ENCODE results near the gene STK32C.

STK32C gene

DNA sequence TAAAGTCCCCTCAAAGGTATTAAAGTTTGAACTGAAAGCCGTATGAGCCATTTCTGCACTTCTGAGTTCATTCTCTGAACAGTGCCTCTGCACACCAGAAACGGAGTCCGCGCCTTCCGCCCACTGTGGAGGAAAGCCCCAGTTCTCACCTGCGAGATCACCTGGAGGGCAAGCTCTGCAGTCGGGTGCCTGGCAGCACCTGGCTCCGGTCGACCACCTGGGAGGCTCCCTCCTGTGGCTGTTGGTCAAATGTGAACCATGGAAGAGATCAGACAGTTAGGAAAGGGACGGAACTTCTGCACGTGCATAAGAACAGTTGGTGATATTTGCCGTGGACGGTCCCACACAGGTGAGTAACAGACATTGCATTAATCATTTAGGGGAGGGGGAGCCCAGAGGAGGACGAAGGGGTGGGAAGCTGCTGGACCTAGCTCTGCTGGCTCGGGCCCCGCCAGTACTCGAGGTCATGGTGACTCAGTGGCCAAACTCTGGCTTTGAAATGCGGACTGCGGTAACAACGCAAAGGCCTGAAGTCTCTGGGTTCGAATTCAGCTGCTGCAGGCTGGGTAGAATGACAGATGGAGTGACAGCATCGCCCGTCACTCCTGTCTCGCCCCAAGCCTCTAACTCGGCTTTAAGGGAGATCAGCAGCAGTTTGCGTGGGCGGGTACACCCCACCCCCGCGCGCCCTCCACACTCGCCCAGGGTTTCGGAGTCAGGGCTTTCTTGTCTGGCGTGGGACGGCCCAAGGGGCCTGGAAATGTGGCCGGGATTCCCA is 122.7 kb downstream of the STK32C start:
- DNase-seq (ENCODE audit: low read depth in 2 of 2) = no peak

DNA sequence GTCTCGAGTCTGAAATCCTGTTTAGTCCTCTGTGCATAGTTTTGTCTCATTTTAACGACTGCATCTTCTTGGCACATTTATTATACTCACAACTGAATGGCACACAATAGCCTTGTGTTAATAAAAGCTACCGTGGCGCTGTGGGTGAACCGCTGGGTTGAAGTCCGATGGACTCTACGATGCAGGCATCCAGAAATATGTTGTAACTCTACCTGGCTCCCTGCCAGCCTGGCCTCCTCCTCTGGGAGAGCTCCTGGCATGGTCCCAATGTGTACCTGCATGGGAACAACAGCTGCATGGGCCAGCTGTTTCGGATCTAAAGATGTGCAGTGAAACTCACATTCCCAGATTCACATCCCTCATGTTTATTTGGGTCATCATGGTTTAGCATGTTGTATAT is 124.7 kb downstream of the STK32C start:
- DNase-seq (ENCODE audit: low read depth in 2 of 2) = no peak

DNA sequence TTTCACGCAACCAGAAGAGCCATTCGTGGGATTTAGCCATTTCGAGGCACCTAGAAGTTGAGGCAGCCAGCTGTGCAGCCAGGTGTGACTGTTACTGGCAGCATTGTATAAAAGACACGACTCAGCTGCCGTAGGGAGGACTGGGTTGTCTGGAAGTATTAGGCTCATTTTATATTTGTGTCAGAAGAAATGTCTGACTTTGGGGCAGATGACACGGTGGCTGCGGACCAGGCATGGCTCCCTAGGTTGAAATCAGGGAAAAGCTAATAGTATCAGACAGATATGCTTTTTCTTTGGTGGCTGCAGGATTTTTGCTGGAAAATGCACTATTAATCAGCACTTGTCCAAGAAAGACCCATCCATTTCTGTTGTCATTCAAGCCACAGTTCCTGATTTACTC is 125.2 kb downstream of the STK32C start:
- DNase-seq (ENCODE audit: low read depth in 2 of 2) = no peak

DNA sequence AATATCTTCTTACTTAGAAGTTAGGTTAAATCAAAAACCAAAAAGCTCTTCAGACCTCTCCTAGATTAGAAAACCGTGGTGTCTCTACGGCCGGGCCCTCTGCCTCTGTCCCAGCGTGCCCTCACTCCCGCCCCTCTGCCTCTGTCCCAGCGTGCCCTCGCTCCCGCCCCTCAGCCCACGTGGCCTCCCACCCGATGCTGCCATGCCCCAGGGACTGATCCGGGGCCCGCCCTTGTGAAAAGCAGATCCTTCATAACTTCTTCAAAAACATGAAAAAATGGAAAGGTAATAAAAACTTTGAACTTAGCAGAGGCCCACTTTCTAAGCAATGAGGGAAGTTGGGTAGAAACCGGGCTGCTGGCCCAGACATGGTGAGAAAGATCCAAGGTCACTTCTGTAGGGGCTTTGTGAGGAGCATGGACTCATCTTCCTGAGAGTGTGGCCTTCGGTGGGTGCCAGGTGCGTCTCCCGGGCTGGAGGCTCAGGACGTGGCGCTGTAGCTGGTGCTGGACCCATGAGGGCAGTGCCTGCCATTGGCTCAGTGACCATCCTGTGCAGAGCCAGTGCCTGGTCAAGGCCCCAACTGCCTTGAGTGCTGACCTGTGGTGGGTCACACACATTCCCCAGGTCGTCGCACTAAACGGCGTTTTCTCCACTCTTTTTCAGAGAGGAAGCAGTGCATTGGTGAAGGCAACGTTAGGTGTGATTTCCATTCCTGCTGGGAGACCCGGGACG is 125.9 kb downstream of the STK32C start:
- DNase-seq (ENCODE audit: low read depth in 2 of 2) = no peak

DNA sequence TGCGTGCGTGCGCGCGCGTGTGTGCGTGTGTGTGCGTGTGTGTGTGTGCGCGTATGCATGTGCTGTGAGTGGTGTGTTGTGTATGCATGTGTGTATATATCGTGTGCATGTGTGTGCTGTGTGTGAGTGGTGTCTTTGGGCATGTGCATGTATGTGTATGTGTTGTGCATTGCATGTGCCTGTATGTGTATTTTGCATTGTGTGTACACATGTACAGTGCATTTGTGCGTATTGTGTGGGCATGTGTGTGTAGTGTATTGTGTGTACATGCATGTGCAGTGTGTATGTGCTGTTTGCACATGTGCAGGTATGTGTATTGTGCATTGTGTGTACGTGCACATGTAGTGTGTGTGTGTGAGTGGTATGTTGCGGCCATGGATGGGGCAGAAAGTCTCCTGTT is 127.0 kb downstream of the STK32C start:
- no peak for DNase-seq (ENCODE audit: low read depth in 2 of 2)

DNA sequence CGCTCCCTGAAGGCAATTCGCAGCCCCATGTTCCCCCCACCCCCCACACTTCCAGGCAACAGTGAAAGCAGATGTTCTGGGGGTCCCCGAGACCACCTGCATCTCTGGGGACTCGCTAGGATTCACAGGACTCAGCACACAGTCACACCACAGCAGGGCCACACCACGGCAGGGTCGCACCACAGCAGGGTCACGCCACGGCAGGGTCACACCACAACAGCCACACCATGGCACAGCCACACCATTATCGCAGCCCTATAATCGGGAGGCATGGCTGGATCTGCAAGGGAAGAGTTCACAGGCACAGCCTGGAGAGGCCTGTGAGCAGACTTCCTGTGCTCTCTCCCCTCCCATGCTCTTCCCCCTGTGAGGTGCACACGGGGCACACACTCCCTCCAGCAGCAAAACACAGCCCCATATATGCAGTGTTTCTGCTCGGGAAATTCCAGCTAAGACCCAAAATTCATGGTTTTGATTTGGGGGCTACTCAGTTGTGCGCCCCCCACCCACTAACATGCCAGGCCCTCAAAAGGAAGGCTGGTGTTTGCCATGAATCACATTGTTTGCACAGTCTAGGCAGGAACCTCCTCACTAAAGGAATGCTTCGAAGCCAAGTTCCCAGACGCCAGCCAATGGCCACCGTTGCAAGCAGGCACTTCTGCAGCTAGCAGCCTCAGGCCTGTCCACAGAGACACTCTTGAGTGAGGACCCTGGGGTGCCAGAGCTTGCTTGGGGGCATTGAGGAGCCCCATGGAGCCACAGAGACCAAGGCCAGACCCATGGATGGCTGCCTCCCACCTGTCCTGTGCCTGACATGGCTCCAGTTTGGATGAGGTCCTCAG is 128.0 kb downstream of the STK32C start:
- no peak for DNase-seq (ENCODE audit: low read depth in 2 of 2)

DNA sequence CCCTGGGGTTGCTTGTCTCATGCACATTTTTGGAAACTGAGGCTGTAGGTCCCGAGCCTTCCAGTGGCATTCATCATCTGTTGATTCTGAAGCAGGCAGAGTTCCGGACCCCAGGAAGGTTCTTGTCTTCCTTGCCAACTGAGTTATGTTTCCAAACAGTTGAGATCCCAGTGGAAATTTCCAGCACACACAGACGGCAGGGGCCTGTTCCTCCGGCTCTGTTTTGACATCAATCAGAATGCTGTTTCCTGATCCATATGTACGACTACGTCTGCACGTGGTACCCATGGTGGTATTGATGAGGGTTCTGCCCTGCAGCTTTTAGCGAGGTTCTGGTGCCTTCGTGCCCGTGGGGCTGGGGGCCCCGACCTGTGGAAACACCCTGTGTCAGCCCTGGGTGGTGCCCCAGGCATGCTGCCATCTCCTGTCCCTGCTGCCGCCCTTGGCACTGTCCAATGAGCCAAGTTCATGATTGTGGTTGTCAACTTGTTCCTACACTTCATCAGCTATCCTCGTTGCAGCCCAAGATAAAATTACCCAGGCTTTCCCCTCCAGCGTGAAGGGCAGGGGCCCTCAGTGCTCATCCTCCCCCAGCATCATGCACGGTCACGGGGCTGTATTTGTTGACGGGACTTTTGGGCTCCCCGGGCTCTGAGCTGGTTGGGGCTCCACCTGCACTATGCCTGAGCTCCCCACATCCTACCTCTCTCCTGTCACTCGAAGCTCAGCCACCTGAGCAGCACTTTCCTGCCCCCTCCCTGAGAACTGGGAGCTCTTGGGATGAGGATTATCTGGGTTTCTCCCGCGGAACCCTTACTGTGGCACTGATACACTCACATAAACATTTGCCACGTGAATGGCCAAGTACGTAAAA is 128.8 kb downstream of the STK32C start:
- no peak for DNase-seq (ENCODE audit: low read depth in 2 of 2)

DNA sequence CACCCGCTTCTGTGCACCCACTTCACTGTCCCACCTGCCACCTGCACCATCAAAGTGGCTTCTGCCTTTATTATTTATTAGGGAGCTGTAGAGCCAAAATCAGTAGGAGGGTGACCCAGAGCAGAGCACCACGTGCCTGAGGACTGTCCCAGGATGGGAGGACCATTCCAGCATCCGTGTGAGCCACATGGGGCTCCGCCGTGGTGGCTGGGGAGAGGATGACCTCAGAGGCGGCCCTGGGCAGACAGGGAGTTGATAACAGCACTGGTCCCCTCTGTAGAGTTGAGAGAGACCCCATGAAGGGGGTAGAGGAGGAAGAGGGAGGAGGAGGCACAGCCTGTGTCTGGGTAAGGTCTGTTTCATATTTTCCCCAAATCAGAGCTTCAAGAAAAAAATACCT is 129.7 kb downstream of the STK32C start:
- DNase-seq (ENCODE audit: low read depth in 2 of 2) = no peak

DNA sequence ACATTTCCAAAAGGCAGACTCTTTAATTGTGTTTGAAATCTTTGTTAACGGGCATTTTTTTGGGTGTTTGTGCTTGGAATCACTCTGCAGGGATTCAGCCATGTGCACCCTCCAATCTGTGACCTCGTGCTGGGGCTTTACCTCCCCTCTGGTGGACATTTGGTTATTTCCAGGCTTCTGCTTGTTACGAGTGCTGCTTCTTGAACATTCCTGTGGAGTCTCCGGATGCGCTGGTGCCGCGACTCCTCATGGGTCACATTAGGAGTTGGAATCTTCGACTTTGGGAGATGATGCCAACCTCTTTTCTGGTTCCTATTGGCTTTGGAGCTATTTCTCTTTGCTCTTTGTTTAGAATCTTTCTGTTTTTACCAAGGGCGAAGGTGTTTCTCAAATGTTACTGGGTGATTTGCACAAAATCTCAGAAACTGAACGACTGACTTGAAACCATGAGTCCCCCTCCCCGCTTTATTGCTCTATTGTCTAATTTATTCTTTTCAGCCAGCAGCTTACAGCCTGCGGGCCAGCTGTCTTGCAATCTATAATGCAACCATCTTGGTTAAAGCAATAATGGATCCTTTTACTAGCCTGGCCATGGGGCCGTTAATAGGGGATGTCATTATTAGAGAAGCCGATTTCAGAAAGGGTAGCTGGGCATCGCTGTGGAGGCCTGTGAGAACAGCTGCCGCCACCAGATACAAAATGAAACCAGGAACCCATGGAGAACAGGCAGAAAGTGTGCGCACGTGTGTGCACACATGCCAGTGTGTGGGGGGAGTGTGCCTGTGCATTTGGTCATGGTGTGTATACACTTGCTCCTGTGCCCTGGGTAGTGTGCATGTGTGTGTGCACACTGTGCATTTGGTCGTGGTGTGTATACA is 130.9 kb downstream of the STK32C start:
- DNase-seq (ENCODE audit: low read depth in 2 of 2) = no peak

DNA sequence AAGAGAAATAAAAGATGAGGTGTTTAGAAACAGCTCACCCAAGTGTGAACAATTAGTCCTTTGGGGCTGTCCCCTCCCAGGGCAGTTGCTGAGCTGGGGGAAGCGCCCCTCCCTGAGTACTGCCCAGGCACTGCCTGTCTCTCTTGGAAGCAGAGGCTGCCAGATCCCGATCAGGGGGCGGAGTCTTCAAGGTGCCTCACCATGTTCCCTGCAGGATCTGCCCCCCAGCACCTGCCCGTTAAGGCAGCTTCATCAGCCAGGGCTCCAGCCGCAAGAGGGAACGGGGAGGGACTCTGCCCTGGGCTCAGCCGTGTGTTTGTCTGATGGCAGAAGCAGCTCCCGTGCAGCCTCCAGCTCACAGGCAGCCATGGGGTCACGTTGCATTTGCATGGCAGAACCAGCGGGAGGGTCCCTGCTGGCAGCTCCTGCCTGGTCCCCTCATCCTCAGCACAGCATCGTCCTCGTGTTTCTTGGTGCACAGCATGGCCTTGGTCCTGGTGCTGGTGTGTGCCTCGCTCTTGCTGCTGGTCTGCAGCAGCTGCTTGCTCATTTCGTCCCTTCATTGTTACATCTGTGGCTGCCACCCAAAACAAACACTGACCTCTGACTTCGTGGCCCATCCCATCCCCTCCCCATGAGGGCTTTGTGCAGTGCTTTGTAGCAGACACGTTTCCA is 131.7 kb downstream of the STK32C start:
- DNase-seq (ENCODE audit: low read depth in 2 of 2) = no peak

DNA sequence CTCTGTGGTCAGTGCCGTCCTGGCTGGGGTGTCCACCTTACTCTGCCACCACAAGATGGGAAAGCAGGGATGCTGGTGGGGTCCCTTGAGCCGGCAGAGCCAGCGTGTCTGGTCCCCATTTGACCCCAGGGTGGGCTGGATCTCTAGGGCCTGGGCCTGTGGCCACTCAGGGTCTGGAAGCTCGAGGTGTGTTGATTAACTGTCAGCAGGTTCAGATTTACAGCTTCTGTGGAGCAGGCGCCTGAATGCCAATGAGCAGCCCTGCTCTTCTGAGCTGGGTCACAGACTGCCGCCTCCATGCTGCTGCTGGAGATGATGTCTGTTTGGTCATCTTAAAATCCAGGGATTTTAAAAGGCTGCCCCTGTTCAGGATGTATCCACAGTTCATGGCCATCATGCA is 132.3 kb downstream of the STK32C start:
- no peak for DNase-seq (ENCODE audit: low read depth in 2 of 2)

DNA sequence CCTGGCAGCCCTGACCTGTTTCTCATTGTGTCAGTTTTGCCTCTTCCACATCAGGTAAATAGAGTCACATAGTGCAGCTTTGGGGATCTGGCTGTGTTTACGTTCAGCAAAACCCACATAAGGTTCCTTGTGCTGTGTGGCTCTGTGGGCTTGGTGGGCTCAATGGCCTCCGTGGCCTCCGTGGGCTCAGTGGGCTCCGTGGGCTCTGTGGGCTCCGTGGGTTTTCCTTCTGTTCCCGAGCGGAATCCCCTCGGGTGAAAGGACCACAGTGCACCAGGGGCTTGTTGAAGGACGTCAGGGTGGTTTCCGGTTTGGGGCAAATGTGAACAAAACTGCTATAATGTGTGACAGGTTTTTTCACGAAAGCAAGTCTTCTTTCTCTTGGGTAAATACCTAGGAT is 133.5 kb downstream of the STK32C start:
- no peak for DNase-seq (ENCODE audit: low read depth in 2 of 2)

DNA sequence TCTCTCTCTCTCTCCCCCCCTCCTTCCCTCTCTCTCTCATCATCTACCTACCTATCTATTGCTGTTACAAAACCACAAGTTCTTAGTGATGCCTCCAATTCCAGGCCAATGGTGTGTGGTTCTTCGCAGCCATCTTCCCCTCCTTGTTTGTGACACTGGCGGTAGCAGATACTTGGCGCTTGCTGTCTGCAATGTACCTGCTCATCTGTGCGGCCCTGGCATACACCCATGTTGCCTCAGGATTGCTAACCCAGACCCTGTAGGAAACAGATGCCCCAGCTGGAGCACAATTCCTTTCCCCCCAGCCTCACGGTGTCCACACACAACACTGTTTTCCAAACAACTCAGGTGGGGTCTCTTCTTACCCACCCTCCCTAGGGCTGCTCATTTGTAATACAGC is 134.6 kb downstream of the STK32C start:
- DNase-seq (ENCODE audit: low read depth in 2 of 2) = no peak

DNA sequence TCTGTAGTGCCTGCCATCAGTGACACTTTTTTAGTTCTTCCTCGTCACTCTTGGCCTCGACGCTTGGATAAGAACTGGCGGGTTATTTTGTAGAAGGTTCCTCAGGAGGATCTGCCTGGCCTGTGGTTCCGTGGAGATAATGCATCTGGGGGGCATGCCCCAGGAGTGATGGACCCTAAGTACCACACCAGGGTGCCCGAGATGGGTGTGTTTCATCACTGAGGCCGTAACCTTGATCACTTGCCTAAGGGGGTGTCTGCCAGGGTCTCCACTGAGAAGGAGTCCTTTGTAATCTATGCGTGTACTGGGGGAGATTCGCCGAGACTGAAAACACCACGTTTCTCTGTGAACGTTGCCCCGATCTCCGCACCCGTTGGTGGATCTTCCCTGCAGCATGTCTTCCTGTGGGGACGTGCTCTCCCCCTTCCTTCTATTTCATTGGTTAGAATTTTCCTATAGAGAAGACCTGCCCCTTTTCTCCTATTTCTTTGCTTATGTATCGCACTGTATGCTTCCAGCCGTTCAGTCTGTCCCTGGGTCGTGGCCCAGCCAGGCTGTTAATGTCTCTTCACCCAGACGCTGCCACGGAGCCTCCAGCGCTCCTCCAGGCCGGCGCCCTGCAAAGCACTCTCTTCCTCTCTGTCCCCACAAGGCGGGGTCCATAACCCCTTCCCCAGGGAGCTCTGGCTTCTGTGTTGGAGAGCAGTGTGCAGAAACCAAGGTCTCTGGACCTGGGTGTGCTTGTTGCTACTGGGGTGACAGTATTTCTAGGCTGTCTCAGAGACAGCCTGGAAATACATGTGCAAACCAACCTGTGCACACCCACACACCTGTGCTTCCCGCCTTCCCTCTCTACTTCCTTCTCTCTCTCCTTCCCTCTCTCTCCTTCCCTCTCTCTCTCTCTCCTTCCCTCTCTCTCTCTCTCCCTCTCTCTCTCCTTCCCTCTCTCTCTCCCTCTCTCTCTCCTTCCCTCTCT is 135.4 kb downstream of the STK32C start:
- no peak for DNase-seq (ENCODE audit: low read depth in 2 of 2)

DNA sequence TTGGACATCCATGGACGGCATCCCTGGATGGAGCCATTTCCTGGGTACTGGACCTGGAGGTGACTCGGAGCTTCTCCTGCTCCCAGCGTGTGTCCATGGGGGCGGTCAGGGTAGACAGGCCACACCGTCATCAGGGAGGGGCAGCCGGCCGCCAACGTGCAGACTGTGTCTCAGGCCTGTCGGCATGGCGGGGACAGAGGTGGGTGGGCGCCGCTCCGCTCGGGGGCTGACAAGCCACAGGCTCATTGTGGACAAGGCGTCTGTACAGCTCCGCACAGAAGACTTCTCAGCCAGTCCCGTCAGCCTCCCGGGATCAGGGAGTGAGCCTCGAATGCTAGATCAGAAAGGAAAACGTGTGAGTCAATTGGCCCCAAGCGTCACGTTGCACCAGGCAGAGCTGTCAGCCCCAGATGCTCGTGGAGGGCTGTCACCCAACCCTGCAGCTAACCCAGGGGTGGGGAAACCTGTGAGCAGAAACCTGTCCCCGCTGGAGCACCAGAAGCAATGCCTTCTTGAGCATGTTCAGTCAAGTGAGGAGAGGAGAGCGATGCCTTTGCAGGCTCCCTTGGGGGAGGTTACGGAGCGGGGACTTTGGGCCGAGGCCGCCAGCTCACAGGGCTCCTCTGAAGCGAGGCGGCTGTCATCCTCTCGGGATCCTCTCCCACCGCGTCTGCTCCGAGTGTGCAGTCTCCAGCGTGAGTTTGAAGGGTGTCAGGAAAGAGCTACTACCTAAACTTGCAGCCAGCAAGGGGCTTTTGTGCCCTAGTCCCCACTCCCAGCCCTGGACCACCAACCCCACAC is 137.0 kb downstream of the STK32C start:
- DNase-seq (ENCODE audit: low read depth in 2 of 2) = no peak

DNA sequence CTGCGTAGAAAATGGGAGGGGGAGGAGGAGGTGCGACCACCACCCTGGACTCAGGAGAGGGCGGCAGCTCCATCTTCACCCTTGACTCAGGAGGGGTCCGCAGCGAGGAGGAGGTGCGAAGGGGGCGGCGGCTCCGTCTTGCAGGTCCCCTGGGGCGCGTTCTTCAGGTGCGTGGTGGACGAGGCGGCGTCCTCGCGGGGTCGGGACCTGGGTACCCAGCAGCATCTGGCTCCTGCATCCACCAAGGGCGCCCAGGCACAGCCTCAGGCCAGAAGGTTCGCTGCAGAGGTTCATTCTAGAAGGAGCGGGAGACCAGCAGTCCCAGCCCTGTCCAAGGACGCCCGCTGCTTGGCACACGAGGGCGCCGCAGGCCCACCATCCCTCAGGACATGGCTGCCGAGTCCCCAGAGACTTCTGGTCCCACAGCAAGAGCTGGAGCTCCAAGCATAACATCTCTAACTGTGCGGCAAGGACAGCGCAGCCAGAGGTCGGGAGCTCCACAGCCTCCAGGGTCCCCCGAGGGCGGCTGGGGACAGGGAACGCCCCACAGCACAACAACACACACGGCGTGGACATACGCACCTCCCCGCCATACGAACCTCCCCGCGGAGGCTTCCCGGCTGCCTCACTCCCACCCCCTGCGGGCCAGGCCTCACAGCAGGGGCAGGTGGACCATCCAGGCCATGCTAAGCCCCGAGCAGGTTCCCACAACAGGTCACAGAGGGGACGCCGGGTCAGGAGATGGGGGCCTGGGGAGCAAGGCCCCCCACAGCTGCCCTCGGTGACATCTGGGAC is 137.8 kb downstream of the STK32C start:
- no peak for DNase-seq (ENCODE audit: low read depth in 2 of 2)

All from stimulated activated CD4-positive, alpha-beta T cell treated with anti-CD3 and anti-CD28 coated beads, Interleukin-4, amount 100 ng/mL, for 48 hours (primary cell).